SK-N-SH treated with all-trans-retinoic acid at 6 μM for 48 hours (cell line): ENCODE measurements around the gene LRBA.

Source experiments
- ARNTL ChIP-seq: fragments of 450-650 bp; formaldehyde crosslinking; IDR thresholded peaks from 2 replicates; pipeline ENCODE4 v1.5.0; 2020; ENCODE audit warnings: low read depth, mild to moderate bottlenecking, moderate library complexity, borderline replicate concordance
- BACH2 ChIP-seq: fragments of 250-450 bp; sonication (Bioruptor Pico); IDR thresholded peaks from 2 replicates; pipeline ENCODE4 v1.9.0; 2021; ENCODE audit warnings: mild to moderate bottlenecking, borderline replicate concordance
- GLIS3 ChIP-seq: fragments of 250-450 bp; sonication (Bioruptor Pico); IDR thresholded peaks from 2 replicates; pipeline ENCODE4 v1.5.0; 2020; ENCODE audit warnings: mild to moderate bottlenecking, moderate library complexity
- OSR1 ChIP-seq: fragments of 250-450 bp; sonication (Bioruptor Pico); IDR thresholded peaks from 2 replicates; pipeline ENCODE4 v1.8.0; 2022; ENCODE audit warnings: moderate library complexity, mild to moderate bottlenecking, inconsistent platforms
- PPARA ChIP-seq: fragments of 250-450 bp; sonication (Bioruptor Pico); IDR thresholded peaks from 2 replicates; pipeline ENCODE4 v1.5.0; 2020; ENCODE audit warnings: mild to moderate bottlenecking, borderline replicate concordance
- TCF4 ChIP-seq: fragments of 250-450 bp; sonication (Bioruptor Pico); IDR thresholded peaks from 2 replicates; pipeline ENCODE4 v1.8.0; 2021; ENCODE audit warnings: mild to moderate bottlenecking, moderate library complexity, borderline replicate concordance
- TOX ChIP-seq: fragments of 250-450 bp; sonication (Bioruptor Pico); IDR thresholded peaks from 2 replicates; pipeline ENCODE4 v1.8.0; 2021; ENCODE audit warnings: mild to moderate bottlenecking, moderate library complexity, borderline replicate concordance
- ZC3H10 ChIP-seq: fragments of 250-450 bp; sonication (Bioruptor Pico); IDR thresholded peaks from 2 replicates; pipeline ENCODE4 v1.5.1; 2021; ENCODE audit warnings: mild to moderate bottlenecking, moderate library complexity
- ZFP3 ChIP-seq: fragments of 250-450 bp; sonication (Bioruptor Pico); IDR thresholded peaks from 2 replicates; pipeline ENCODE4 v1.5.0; 2020; ENCODE audit warnings: mild to moderate bottlenecking, moderate library complexity
- ZFP30 ChIP-seq: fragments of 450-650 bp; formaldehyde crosslinking; IDR thresholded peaks from 2 replicates; pipeline ENCODE4 v1.5.0; 2022; ENCODE audit warnings: mild to moderate bottlenecking, moderate library complexity
- TF ChIP-seq, protein P1 (sequence below): fragments of 250-450 bp; sonication (Bioruptor Pico); IDR thresholded peaks from 2 replicates; pipeline ENCODE4 v1.5.1; 2020; ENCODE audit warnings: low read depth, mild to moderate bottlenecking, moderate library complexity
- TF ChIP-seq, protein P2 (sequence below): fragments of 250-450 bp; sonication (Bioruptor Pico); IDR thresholded peaks from 2 replicates; pipeline ENCODE4 v1.5.0; 2020; ENCODE audit warnings: mild to moderate bottlenecking, moderate library complexity
- TF ChIP-seq, protein P3 (sequence below): fragments of 250-450 bp; sonication (Bioruptor Pico); IDR thresholded peaks from 2 replicates; pipeline ENCODE4 v1.5.1; 2021; ENCODE audit warnings: mild to moderate bottlenecking, moderate library complexity

- no peak for TF ChIP-seq TCF4
- TF ChIP-seq ZFP30 (CRISPR knock-in tag) = no peak
- no peak for TF ChIP-seq OSR1
- no peak for TF ChIP-seq PPARA (CRISPR knock-in tag)
- TF ChIP-seq TOX = no peak
- no peak for TF ChIP-seq GLIS3 (CRISPR knock-in tag)
- TF ChIP-seq ARNTL (CRISPR knock-in tag) = no peak
- TF ChIP-seq, protein P1, sequence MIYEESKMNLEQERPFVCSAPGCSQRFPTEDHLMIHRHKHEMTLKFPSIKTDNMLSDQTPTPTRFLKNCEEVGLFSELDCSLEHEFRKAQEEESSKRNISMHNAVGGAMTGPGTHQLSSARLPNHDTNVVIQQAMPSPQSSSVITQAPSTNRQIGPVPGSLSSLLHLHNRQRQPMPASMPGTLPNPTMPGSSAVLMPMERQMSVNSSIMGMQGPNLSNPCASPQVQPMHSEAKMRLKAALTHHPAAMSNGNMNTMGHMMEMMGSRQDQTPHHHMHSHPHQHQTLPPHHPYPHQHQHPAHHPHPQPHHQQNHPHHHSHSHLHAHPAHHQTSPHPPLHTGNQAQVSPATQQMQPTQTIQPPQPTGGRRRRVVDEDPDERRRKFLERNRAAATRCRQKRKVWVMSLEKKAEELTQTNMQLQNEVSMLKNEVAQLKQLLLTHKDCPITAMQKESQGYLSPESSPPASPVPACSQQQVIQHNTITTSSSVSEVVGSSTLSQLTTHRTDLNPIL (CRISPR knock-in tag) = no peak
- TF ChIP-seq ZC3H10 = no peak
- no peak for TF ChIP-seq ZFP3 (CRISPR knock-in tag)
- TF ChIP-seq, protein P2, sequence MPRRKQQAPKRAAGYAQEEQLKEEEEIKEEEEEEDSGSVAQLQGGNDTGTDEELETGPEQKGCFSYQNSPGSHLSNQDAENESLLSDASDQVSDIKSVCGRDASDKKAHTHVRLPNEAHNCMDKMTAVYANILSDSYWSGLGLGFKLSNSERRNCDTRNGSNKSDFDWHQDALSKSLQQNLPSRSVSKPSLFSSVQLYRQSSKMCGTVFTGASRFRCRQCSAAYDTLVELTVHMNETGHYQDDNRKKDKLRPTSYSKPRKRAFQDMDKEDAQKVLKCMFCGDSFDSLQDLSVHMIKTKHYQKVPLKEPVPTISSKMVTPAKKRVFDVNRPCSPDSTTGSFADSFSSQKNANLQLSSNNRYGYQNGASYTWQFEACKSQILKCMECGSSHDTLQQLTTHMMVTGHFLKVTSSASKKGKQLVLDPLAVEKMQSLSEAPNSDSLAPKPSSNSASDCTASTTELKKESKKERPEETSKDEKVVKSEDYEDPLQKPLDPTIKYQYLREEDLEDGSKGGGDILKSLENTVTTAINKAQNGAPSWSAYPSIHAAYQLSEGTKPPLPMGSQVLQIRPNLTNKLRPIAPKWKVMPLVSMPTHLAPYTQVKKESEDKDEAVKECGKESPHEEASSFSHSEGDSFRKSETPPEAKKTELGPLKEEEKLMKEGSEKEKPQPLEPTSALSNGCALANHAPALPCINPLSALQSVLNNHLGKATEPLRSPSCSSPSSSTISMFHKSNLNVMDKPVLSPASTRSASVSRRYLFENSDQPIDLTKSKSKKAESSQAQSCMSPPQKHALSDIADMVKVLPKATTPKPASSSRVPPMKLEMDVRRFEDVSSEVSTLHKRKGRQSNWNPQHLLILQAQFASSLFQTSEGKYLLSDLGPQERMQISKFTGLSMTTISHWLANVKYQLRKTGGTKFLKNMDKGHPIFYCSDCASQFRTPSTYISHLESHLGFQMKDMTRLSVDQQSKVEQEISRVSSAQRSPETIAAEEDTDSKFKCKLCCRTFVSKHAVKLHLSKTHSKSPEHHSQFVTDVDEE (CRISPR knock-in tag) = no peak
- TF ChIP-seq, protein P3, sequence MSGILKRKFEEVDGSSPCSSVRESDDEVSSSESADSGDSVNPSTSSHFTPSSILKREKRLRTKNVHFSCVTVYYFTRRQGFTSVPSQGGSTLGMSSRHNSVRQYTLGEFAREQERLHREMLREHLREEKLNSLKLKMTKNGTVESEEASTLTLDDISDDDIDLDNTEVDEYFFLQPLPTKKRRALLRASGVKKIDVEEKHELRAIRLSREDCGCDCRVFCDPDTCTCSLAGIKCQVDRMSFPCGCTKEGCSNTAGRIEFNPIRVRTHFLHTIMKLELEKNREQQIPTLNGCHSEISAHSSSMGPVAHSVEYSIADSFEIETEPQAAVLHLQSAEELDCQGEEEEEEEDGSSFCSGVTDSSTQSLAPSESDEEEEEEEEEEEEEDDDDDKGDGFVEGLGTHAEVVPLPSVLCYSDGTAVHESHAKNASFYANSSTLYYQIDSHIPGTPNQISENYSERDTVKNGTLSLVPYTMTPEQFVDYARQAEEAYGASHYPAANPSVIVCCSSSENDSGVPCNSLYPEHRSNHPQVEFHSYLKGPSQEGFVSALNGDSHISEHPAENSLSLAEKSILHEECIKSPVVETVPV (CRISPR knock-in tag) = no peak
- no peak for TF ChIP-seq BACH2 (CRISPR knock-in tag)
Observed at GRCh38 chr4:150250293-150250997, 764.6 kb downstream of the LRBA start.
